Heart right ventricle (tissue), 16 donors: ENCODE results near the gene ZNF583. TPM values are rescaled to one million over a fixed set of nuclear protein-coding genes. Genes with fewer than 3 reads are reported as not detected.

Experiments
- ATAC-seq, 8 donors: fragments of 200-7000 bp; cut with Tn5 transposase; one replicate each; pipeline ENCODE4 v1.9.1; 2020; ENCODE audit warnings: mild to moderate bottlenecking in 8 of 8, moderate library complexity in 8 of 8, moderate number of reproducible peaks in 1 of 8
- DNase-seq, 2 donors: peaks; one replicate each; pipeline ENCODE4 v3.0.0-alpha.2; 2020
- H3K27ac ChIP-seq, 10 donors: fragments of 200-600 bp; sonication (generic) in 2 of 10; one replicate each; pipeline versions ENCODE4 v1.5.0 to v1.8.0; 2020 to 2022; ENCODE audit warnings: mild to moderate bottlenecking in 3 of 10
- H3K27me3 ChIP-seq, 7 donors: fragments of 200-600 bp; one replicate each; pipeline ENCODE4 v1.8.0; 2021 to 2022; ENCODE audit warnings: mild to moderate bottlenecking in 2 of 7
- H3K36me3 ChIP-seq, 9 donors: fragments of 200-600 bp; sonication (generic) in 1 of 9; one replicate each; pipeline versions ENCODE4 v1.5.0 to v1.8.0; 2020 to 2022; ENCODE audit warnings: mild to moderate bottlenecking in 2 of 9
- H3K4me1 ChIP-seq, 9 donors: fragments of 200-600 bp; sonication (generic) in 1 of 9; one replicate each; pipeline versions ENCODE4 v1.5.0 to v1.8.0; 2020 to 2022; ENCODE audit warnings: mild to moderate bottlenecking in 4 of 9
- H3K4me3 ChIP-seq, 10 donors: fragments of 200-600 bp; sonication (generic) in 2 of 10; one replicate each; pipeline versions ENCODE4 v1.5.0 to v1.8.0; 2020 to 2022; ENCODE audit warnings: mild to moderate bottlenecking in 7 of 10, moderate library complexity in 2 of 10
- H3K9me3 ChIP-seq, 11 donors: fragments of 200-600 bp in 10 of 11; sonication (generic) in 2 of 11; one replicate each; pipeline versions ENCODE4 v1.5.0 to v1.8.0; 2013 to 2022; ENCODE audit warnings: mild to moderate bottlenecking in 2 of 11, control low read depth in 1 of 11, moderate library complexity in 1 of 11
- CTCF ChIP-seq, 9 donors: fragments of 200-600 bp; sonication (generic) in 2 of 9; IDR thresholded peaks; one replicate each; pipeline versions ENCODE4 v1.5.0 to v1.8.0; 2021 to 2022; ENCODE audit warnings: antibody characterized with exemption in 9 of 9, mild to moderate bottlenecking in 5 of 9, moderate library complexity in 1 of 9
- WGBS, 2 donors: extraction: QIAGEN DNeasy Blood & Tissue Kit; methylation state at CpG; one replicate each; pipeline ENCODE4 v1.1.7; 2013; ENCODE audit warnings: inconsistent platforms in 1 of 2; 5-methylcytosine and 5-hydroxymethylcytosine counted together
- intact Hi-C, 10 donors: fragments of 100-400 bp; cut with DNase I; formaldehyde crosslinking; loops; one replicate each; pipeline versions ENCODE4 v1.11.1 to v1.14.2; 2022
- polyA plus RNA-seq, 2 donors: library from polyadenylated mRNA; stranded (reverse); fragments of 200-250 nt; gene quantifications; one replicate each; pipeline ENCODE4 v1.2.3, GENCODE V29; 2013
- total RNA-seq, 10 donors: library from RNA; stranded (reverse); fragmentation: NEBNext Ultra II Directional in 3 of 10; extraction: Animal tissue kit (Norgen Biotek cat#: 25700) in 3 of 10; gene quantifications; one replicate each; pipeline versions ENCODE4 v1.2.1 to v1.2.4, GENCODE V29; 2021 to 2023
- donor health status: Arrhythmogenic right ventricular cardiomyopathy.
- donor health status: ischemic (EF 13 %, LVEDD 7.1; RV severe dilation, severe dysfunction).
- donor health status: healthy with polysubstance abuse.
- donor health status: DM: no; HTN: yes; CAD: no.
- donor health status: DM: no; HTN: no; CAD: no.
- donor health status: ischemic (EF 25% LVEDD 6.9; RV normal size, moderate dysfunction).
- donor health status: ischemic (EF 25% LVEDD 5.7; RV mildly dilated, moderate dysfunction).
- donor health status: healthy.
- donor health status: DM: yes; HTN: yes; CAD: no.
- donor health status: Ischemic cardiomyopathy.
- donor health status: ischemic (EF 35%, LVEDD 5.7; RV mildly dilated, moderate dysfunction).
- donor health status: nonischemic (EF 11% LVEDD 7.7; RV severe dilation, severe dysfunction).
- donor health status: DM: yes; HTN: yes; CAD: no.
- donor health status: PGD.
- donor health status: ischemic (EF 29% LVEDD 5.4; RV normal size, mild dysfunction).
- donor health status: nonischemic (EF 23%, LVEDD 6.1; RV moderate dilation, normal function).

Gene ZNF583
- total and polyA plus RNA-seq, 12 donors, result 2.6 to 7.1 (median 5.2) TPM

- DNase-seq (no peak), ATAC-seq (no peak)
- TF ChIP-seq CTCF (IDR thresholded peaks at IDR 0.05), result no peak
- Histone ChIP-seq H3K4me3 (no peak overlapping the region), H3K9me3 (peaks cover 0 to 91% (median 20%) of the 10 kb centered on the region in 11 donors), H3K36me3 (peaks cover 0 to 46% (median 18%) of the 10 kb centered on the region in 9 donors), H3K27ac (no peak overlapping the region), H3K27me3 (no peaks in the 10 kb centered on the region), H3K4me1 (peaks cover 0 to 14% (median 7%) of the 10 kb centered on the region in 9 donors)
- 53 to 69% methylated on average over 5 of the region's 5 CpGs for WGBS, 2 donors
- intact Hi-C loops, result no loop called here
Observed at GRCh38 chr19:56398809-56399208, 5.3 kb upstream of the ZNF583 start.

GRCh38 chr19:56400485-56400884 lies 3.6 kb upstream of the ZNF583 start:
- TF ChIP-seq CTCF (IDR thresholded peaks at IDR 0.05), result no peak
- no peak overlapping the region for H3K27ac ChIP-seq
- DNase-seq, result no peak

GRCh38 chr19:56403261-56403660 lies 871 bp upstream of the ZNF583 start:
- Histone ChIP-seq H3K4me3 (peak overlapping the region; percentile 57 to 80 (median 72)), H3K27ac (peak overlapping the region; percentile 93 to 99 (median 96)), H3K27me3 (no peaks in the 10 kb centered on the region), H3K36me3 (peaks cover 0 to 52% (median 30%) of the 10 kb centered on the region in 9 donors), H3K4me1 (peaks cover 4 to 20% (median 14%) of the 10 kb centered on the region in 9 donors), H3K9me3 (peaks cover 0 to 80% (median 23%) of the 10 kb centered on the region in 11 donors)
- intact Hi-C loops, result loop anchor here in 4 of 10 donors (5.0 to 10.0 kb wide), 4 partner anchors 74 to 269 kb away; partner anchors contain the start of genes ZNF667 (in 2 of the 4), ZFP28 (in 1 of the 4), ZNF471 (in 1 of the 4) and ZNF835 (in 1 of the 4)
- ATAC-seq, result no peak
- TF ChIP-seq CTCF (IDR thresholded peaks at IDR 0.05), result no peak
- no peak for DNase-seq
- WGBS, 2 donors, result 15 to 18% methylated on average over 9 of the region's 9 CpGs

More at GRCh38 chr19:56400485-56400884, 3.6 kb upstream of the ZNF583 start:
- intact Hi-C loops, result loop anchor here in 4 of 10 donors (5.0 to 10.0 kb wide), 4 partner anchors 77 to 272 kb away; partner anchors contain the start of genes ZNF667 (in 2 of the 4), ZFP28 (in 1 of the 4), ZNF471 (in 1 of the 4) and ZNF835 (in 1 of the 4)
- Histone ChIP-seq H3K9me3 (peaks cover 0 to 80% (median 20%) of the 10 kb centered on the region in 11 donors), H3K4me3 (no peak overlapping the region), H3K4me1 (peaks cover 4 to 19% (median 14%) of the 10 kb centered on the region in 9 donors), H3K27me3 (no peaks in the 10 kb centered on the region), H3K36me3 (peaks cover 0 to 46% (median 18%) of the 10 kb centered on the region in 9 donors)
- no peak for ATAC-seq
- WGBS, 2 donors, result 97% methylated on average over 4 of the region's 4 CpGs

- Histone ChIP-seq H3K27me3 (no peaks in the 10 kb centered on the region), H3K4me3 (peak overlapping the region; percentile 57 to 80 (median 72)), H3K27ac (peak overlapping the region in 6 of 10 donors; percentile 93 to 98 (median 97)), H3K4me1 (peaks cover 4 to 20% (median 14%) of the 10 kb centered on the region in 9 donors), H3K9me3 (peaks cover 0 to 80% (median 35%) of the 10 kb centered on the region in 11 donors), H3K36me3 (peaks cover 3 to 52% (median 34%) of the 10 kb centered on the region in 9 donors)
- no peak for TF ChIP-seq CTCF (IDR thresholded peaks at IDR 0.05)
- no peak for DNase-seq
- intact Hi-C loops, result loop anchor here in 5 of 10 donors (5.0 to 10.0 kb wide), 5 partner anchors 73 to 268 kb away; partner anchors contain the start of genes ZNF667 (in 2 of the 5), ZFP28 (in 1 of the 5), ZNF471 (in 1 of the 5) and ZNF835 (in 1 of the 5)
- 51 to 54% methylated on average over 9 of the region's 9 CpGs for WGBS, 2 donors
- ATAC-seq, result peak in 1 of 8 donors; percentile 2
Observed at GRCh38 chr19:56404705-56405056, 549 bp downstream of the ZNF583 start.
